Measurements from ENCODE around the gene TCF12.
A peak's percentile ranks its signal among the peaks of the same experiment; 100 is the strongest.
"Not testable (repeated sequence)": the region's sequence is repeated elsewhere in the genome, so short reads cannot be mapped to it uniquely, and the experiment has no call there.

Gene TCF12

GRCh38 chr15:57144448-57144847 lies 226.0 kb downstream of the TCF12 start:
- no peaks in the 10 kb centered on the region for H3K4me1 ChIP-seq (ENCODE audit: insufficient read depth, insufficient read length)
- H3K4me3 ChIP-seq (ENCODE audit: insufficient read length, low read depth), result no peak overlapping the region
- TF ChIP-seq YY1 (IDR thresholded peaks at IDR 0.05; ENCODE audit: insufficient read depth, insufficient read length), result no peak
- TF ChIP-seq ZNF274 (IDR thresholded peaks at IDR 0.05; ENCODE audit: low read depth, low read length), result no peak
- no peak for TF ChIP-seq SUZ12 (IDR thresholded peaks at IDR 0.05; ENCODE audit: extremely low read depth, insufficient read depth, insufficient read length)
- no peaks in the 10 kb centered on the region for H3K36me3 ChIP-seq (ENCODE audit: insufficient read depth, insufficient read length, low read length)
- H3K27me3 ChIP-seq (ENCODE audit: insufficient read depth, insufficient read length), result no peaks in the 10 kb centered on the region
- H3K9me3 ChIP-seq (ENCODE audit: insufficient read depth, low read length), result no peaks in the 10 kb centered on the region
- no peak overlapping the region for H3K9ac ChIP-seq (ENCODE audit: insufficient read length, low read depth)
- DNase-seq (ENCODE audit: low read depth, low spot score), result no peak

GRCh38 chr15:57146506-57147201 lies 228.2 kb downstream of the TCF12 start:
- Histone ChIP-seq H3K4me1 (ENCODE audit: insufficient read depth, insufficient read length) (no peaks in the 10 kb centered on the region), H3K27me3 (ENCODE audit: insufficient read depth, insufficient read length) (no peaks in the 10 kb centered on the region), H3K9ac (ENCODE audit: insufficient read length, low read depth) (no peak overlapping the region), H3K9me3 (ENCODE audit: insufficient read depth, low read length) (peaks cover 5% of the 10 kb centered on the region), H3K36me3 (ENCODE audit: insufficient read depth, insufficient read length, low read length) (peaks cover under 1% of the 10 kb centered on the region), H3K4me3 (ENCODE audit: insufficient read length, low read depth) (no peak overlapping the region)
- TF ChIP-seq YY1 (IDR thresholded peaks at IDR 0.05; ENCODE audit: insufficient read depth, insufficient read length) (no peak), SUZ12 (IDR thresholded peaks at IDR 0.05; ENCODE audit: extremely low read depth, insufficient read depth, insufficient read length) (no peak), ZNF274 (IDR thresholded peaks at IDR 0.05; ENCODE audit: low read depth, low read length) (no peak)
- peak; percentile 9 for DNase-seq (ENCODE audit: low read depth, low spot score)

- Histone ChIP-seq H3K9ac (ENCODE audit: insufficient read length, low read depth) (no peak overlapping the region), H3K27me3 (ENCODE audit: insufficient read depth, insufficient read length) (no peaks in the 10 kb centered on the region), H3K9me3 (ENCODE audit: insufficient read depth, low read length) (peaks cover 15% of the 10 kb centered on the region), H3K4me1 (ENCODE audit: insufficient read depth, insufficient read length) (no peaks in the 10 kb centered on the region), H3K4me3 (ENCODE audit: insufficient read length, low read depth) (no peak overlapping the region), H3K36me3 (ENCODE audit: insufficient read depth, insufficient read length, low read length) (peaks cover 4% of the 10 kb centered on the region)
- TF ChIP-seq ZNF274 (IDR thresholded peaks at IDR 0.05; ENCODE audit: low read depth, low read length) (no peak), YY1 (IDR thresholded peaks at IDR 0.05; ENCODE audit: insufficient read depth, insufficient read length) (no peak), SUZ12 (IDR thresholded peaks at IDR 0.05; ENCODE audit: extremely low read depth, insufficient read depth, insufficient read length) (no peak)
- DNase-seq (ENCODE audit: low read depth, low spot score), result no peak
Observed at GRCh38 chr15:57147621-57148020, 229.2 kb downstream of the TCF12 start.

- TF ChIP-seq SUZ12 (IDR thresholded peaks at IDR 0.05; ENCODE audit: extremely low read depth, insufficient read depth, insufficient read length) (no peak), ZNF274 (IDR thresholded peaks at IDR 0.05; ENCODE audit: low read depth, low read length) (no peak), YY1 (IDR thresholded peaks at IDR 0.05; ENCODE audit: insufficient read depth, insufficient read length) (no peak)
- Histone ChIP-seq H3K4me3 (ENCODE audit: insufficient read length, low read depth) (no peak overlapping the region), H3K36me3 (ENCODE audit: insufficient read depth, insufficient read length, low read length) (peaks cover 4% of the 10 kb centered on the region), H3K9me3 (ENCODE audit: insufficient read depth, low read length) (peaks cover 21% of the 10 kb centered on the region), H3K9ac (ENCODE audit: insufficient read length, low read depth) (no peak overlapping the region), H3K27me3 (ENCODE audit: insufficient read depth, insufficient read length) (no peaks in the 10 kb centered on the region), H3K4me1 (ENCODE audit: insufficient read depth, insufficient read length) (no peaks in the 10 kb centered on the region)
- no peak for DNase-seq (ENCODE audit: low read depth, low spot score)
Observed at GRCh38 chr15:57148262-57148661, 229.8 kb downstream of the TCF12 start.

GRCh38 chr15:57149196-57149595 lies 230.8 kb downstream of the TCF12 start:
- TF ChIP-seq YY1 (IDR thresholded peaks at IDR 0.05; ENCODE audit: insufficient read depth, insufficient read length) (no peak), SUZ12 (IDR thresholded peaks at IDR 0.05; ENCODE audit: extremely low read depth, insufficient read depth, insufficient read length) (no peak), ZNF274 (IDR thresholded peaks at IDR 0.05; ENCODE audit: low read depth, low read length) (no peak)
- no peak overlapping the region for H3K4me3 ChIP-seq (ENCODE audit: insufficient read length, low read depth)
- H3K27me3 ChIP-seq (ENCODE audit: insufficient read depth, insufficient read length), result no peaks in the 10 kb centered on the region
- H3K9me3 ChIP-seq (ENCODE audit: insufficient read depth, low read length), result peaks cover 21% of the 10 kb centered on the region
- DNase-seq (ENCODE audit: low read depth, low spot score), result no peak
- H3K4me1 ChIP-seq (ENCODE audit: insufficient read depth, insufficient read length), result no peaks in the 10 kb centered on the region
- H3K9ac ChIP-seq (ENCODE audit: insufficient read length, low read depth), result no peak overlapping the region
- peaks cover 4% of the 10 kb centered on the region for H3K36me3 ChIP-seq (ENCODE audit: insufficient read depth, insufficient read length, low read length)

- H3K4me1 ChIP-seq (ENCODE audit: insufficient read depth, insufficient read length), result no peaks in the 10 kb centered on the region
- H3K9ac ChIP-seq (ENCODE audit: insufficient read length, low read depth), result no peak overlapping the region
- peaks cover 4% of the 10 kb centered on the region for H3K36me3 ChIP-seq (ENCODE audit: insufficient read depth, insufficient read length, low read length)
- DNase-seq (ENCODE audit: low read depth, low spot score), result no peak
- H3K9me3 ChIP-seq (ENCODE audit: insufficient read depth, low read length), result peaks cover 21% of the 10 kb centered on the region
- TF ChIP-seq SUZ12 (IDR thresholded peaks at IDR 0.05; ENCODE audit: extremely low read depth, insufficient read depth, insufficient read length) (no peak), ZNF274 (IDR thresholded peaks at IDR 0.05; ENCODE audit: low read depth, low read length) (no peak), YY1 (IDR thresholded peaks at IDR 0.05; ENCODE audit: insufficient read depth, insufficient read length) (no peak)
- H3K27me3 ChIP-seq (ENCODE audit: insufficient read depth, insufficient read length), result no peaks in the 10 kb centered on the region
- no peak overlapping the region for H3K4me3 ChIP-seq (ENCODE audit: insufficient read length, low read depth)
Observed at GRCh38 chr15:57150066-57150865, 231.8 kb downstream of the TCF12 start.

GRCh38 chr15:57150866-57151203 lies 232.4 kb downstream of the TCF12 start:
- H3K27me3 ChIP-seq (ENCODE audit: insufficient read depth, insufficient read length); H3K4me1 ChIP-seq (ENCODE audit: insufficient read depth, insufficient read length); H3K9ac ChIP-seq (ENCODE audit: insufficient read length, low read depth); H3K4me3 ChIP-seq (ENCODE audit: insufficient read length, low read depth); DNase-seq (ENCODE audit: low read depth, low spot score); H3K36me3 ChIP-seq (ENCODE audit: insufficient read depth, insufficient read length, low read length): not testable (repeated sequence)
- peaks cover 21% of the 10 kb centered on the region for H3K9me3 ChIP-seq (ENCODE audit: insufficient read depth, low read length)
